Measurements from ENCODE around the gene SAFB. TPM values are rescaled to one million over a fixed set of nuclear protein-coding genes. Genes with fewer than 3 reads are reported as not detected.

Gene SAFB
- total RNA-seq, 4 donors from 2014 or later, result 40.5 to 80.1 (median 59.2) TPM

GRCh38 chr19:5664515-5664914 is 41.6 kb downstream of the SAFB start:
- intact Hi-C loops (cut with DNase I), result no loop called here

GRCh38 chr19:5665781-5666513 is 43.1 kb downstream of the SAFB start:
- 63 to 65% methylated on average over 8 to 9 of the region's 10 CpGs for WGBS, 2 donors
- intact Hi-C loops (cut with DNase I), result no loop called here
- Histone ChIP-seq H3K4me1 (no peaks in the 10 kb centered on the region), H3K9me3 (no peaks in the 10 kb centered on the region), H3K27ac (no peak overlapping the region), H3K36me3 (peaks cover 65 to 98% (median 82%) of the 10 kb centered on the region in 3 donors), H3K27me3 (no peaks in the 10 kb centered on the region), H3K4me3 (no peak overlapping the region)
- no peak for DNase-seq
- TF ChIP-seq CTCF (IDR thresholded peaks at IDR 0.05), result no peak
- no peak for TF ChIP-seq POLR2A (IDR thresholded peaks at IDR 0.05)

More at GRCh38 chr19:5664515-5664914, 41.6 kb downstream of the SAFB start:
- no CpG with 5 or more reads among the region's 2 CpGs for WGBS, 2 donors
- DNase-seq, result no peak
- no peak overlapping the region for H3K4me3 ChIP-seq
- H3K36me3 ChIP-seq, result peaks cover 64 to 100% (median 89%) of the 10 kb centered on the region in 3 donors
- H3K4me1 ChIP-seq, result no peaks in the 10 kb centered on the region
- TF ChIP-seq POLR2A (IDR thresholded peaks at IDR 0.05) (no peak), CTCF (IDR thresholded peaks at IDR 0.05) (no peak)
- no peaks in the 10 kb centered on the region for H3K27me3 ChIP-seq
- no peak overlapping the region for H3K27ac ChIP-seq
- no peaks in the 10 kb centered on the region for H3K9me3 ChIP-seq

- intact Hi-C loops (cut with DNase I), result no loop called here
- no peaks in the 10 kb centered on the region for H3K9me3 ChIP-seq
- TF ChIP-seq CTCF (IDR thresholded peaks at IDR 0.05) (no peak), POLR2A (IDR thresholded peaks at IDR 0.05) (no peak)
- H3K36me3 ChIP-seq, result peaks cover 54 to 92% (median 71%) of the 10 kb centered on the region in 3 donors
- H3K27ac ChIP-seq, result no peak overlapping the region
- no peak overlapping the region for H3K4me3 ChIP-seq
- no peaks in the 10 kb centered on the region for H3K4me1 ChIP-seq
- no peak for DNase-seq
- H3K27me3 ChIP-seq, result no peaks in the 10 kb centered on the region
- WGBS, 2 donors, result 81 to 91% methylated on average over 9 to 13 of the region's 26 CpGs
Measured at GRCh38 chr19:5666921-5667610, 44.2 kb downstream of the SAFB start.

GRCh38 chr19:5667751-5668271 is 44.9 kb downstream of the SAFB start:
- no peak for TF ChIP-seq POLR2A (IDR thresholded peaks at IDR 0.05)
- no peak for TF ChIP-seq CTCF (IDR thresholded peaks at IDR 0.05)
- no peak for DNase-seq
- Histone ChIP-seq H3K4me1 (no peaks in the 10 kb centered on the region), H3K27ac (no peak overlapping the region), H3K9me3 (no peaks in the 10 kb centered on the region), H3K27me3 (no peaks in the 10 kb centered on the region), H3K36me3 (peaks cover 54 to 85% (median 63%) of the 10 kb centered on the region in 3 donors), H3K4me3 (no peak overlapping the region)
- intact Hi-C loops (cut with DNase I), result no loop called here
- WGBS, 2 donors, result 80 to 82% methylated on average over 1 to 15 of the region's 22 CpGs

- TF ChIP-seq CTCF (IDR thresholded peaks at IDR 0.05), result no peak
- TF ChIP-seq POLR2A (IDR thresholded peaks at IDR 0.05), result no peak
- Histone ChIP-seq H3K27ac (no peak overlapping the region), H3K4me1 (no peaks in the 10 kb centered on the region), H3K9me3 (no peaks in the 10 kb centered on the region), H3K36me3 (peaks cover 42 to 71% (median 49%) of the 10 kb centered on the region in 3 donors), H3K4me3 (no peak overlapping the region), H3K27me3 (no peaks in the 10 kb centered on the region)
- DNase-seq, result no peak
- intact Hi-C loops (cut with DNase I), result no loop called here
- 87% methylated on average over 3 of the region's 11 CpGs; no CpG with 5 or more reads in 1 of the 2 donors for WGBS, 2 donors
Measured at GRCh38 chr19:5669212-5669611, 46.3 kb downstream of the SAFB start.

All from esophagus squamous epithelium (tissue), 5 donors.